ENCODE results near the gene MIPEP.

DNA sequence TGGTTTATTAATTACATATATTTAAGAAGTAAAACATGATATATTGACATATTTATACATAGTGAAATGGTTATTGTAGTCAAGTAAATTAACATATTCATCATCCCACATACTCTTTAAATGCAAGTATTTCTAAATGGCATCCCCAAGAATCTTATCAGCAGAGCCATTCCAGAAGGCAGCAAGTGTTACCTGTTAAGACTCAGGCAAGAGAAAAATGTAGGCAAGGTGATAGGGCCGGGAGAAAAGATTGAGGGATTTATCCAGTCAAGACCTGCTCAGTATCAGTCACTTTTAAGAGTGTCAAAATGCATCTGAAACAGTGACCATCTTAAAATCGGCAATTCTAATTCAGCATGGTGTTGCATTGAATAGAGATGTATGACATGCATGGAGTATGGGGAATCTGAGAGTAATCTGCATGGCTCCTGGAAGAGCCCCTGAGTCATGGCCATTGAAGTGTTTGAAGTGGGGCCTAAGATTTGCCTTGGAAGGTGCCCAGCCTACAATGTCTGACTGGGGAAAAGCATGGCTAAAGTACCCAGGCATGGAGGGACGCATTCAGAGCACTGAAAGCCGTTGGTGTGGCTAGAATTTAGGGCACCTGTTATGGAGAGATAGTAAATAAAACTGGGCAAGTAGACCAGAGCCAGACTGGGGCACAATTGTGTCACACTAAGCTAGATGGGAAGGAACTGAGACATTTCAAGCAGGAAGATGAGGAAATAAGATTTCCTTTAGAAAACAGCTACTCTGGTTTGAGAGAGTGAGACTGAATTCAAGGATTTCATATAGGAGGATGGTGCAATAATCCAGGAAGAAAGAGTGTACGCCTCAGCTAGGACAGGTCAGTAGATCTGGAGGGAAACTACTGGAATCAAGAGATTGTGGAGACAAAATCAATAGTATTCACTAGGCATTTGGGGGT, 33.1 kb upstream of the MIPEP start:
- TF ChIP-seq, protein P1, sequence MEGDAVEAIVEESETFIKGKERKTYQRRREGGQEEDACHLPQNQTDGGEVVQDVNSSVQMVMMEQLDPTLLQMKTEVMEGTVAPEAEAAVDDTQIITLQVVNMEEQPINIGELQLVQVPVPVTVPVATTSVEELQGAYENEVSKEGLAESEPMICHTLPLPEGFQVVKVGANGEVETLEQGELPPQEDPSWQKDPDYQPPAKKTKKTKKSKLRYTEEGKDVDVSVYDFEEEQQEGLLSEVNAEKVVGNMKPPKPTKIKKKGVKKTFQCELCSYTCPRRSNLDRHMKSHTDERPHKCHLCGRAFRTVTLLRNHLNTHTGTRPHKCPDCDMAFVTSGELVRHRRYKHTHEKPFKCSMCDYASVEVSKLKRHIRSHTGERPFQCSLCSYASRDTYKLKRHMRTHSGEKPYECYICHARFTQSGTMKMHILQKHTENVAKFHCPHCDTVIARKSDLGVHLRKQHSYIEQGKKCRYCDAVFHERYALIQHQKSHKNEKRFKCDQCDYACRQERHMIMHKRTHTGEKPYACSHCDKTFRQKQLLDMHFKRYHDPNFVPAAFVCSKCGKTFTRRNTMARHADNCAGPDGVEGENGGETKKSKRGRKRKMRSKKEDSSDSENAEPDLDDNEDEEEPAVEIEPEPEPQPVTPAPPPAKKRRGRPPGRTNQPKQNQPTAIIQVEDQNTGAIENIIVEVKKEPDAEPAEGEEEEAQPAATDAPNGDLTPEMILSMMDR (IDR thresholded peaks at IDR 0.05; ENCODE audit: low read length): no peak
- no peak for TF ChIP-seq EZH2 (IDR thresholded peaks at IDR 0.05; ENCODE audit: borderline replicate concordance, low read length)

Data from OCI-LY1 (cell line).